ENCODE measurements around the gene DPCD. TPM values are rescaled to one million over a fixed set of nuclear protein-coding genes. Genes with fewer than 3 reads are reported as not detected.
"Not testable (repeated sequence)": the region's sequence is repeated elsewhere in the genome, so short reads cannot be mapped to it uniquely, and the experiment has no call there.

Gene DPCD
- total RNA-seq, 2 experiments from 2014 or later: 4.0 to 5.5 TPM

- no peak overlapping the region for H3K4me3 Mint-ChIP-seq
- DNase-seq (no peak), ATAC-seq (ENCODE audit: low read depth) (no peak)
- H3K9me3 Mint-ChIP-seq: no peaks in the 10 kb centered on the region
- POLR2A ChIA-PET: no interaction called here
- no peaks in the 10 kb centered on the region for H3K4me1 Mint-ChIP-seq
- peaks cover 4% of the 10 kb centered on the region for H3K36me3 Mint-ChIP-seq
- H3K27ac Mint-ChIP-seq: no peak overlapping the region
- H3K27me3 Mint-ChIP-seq: no peaks in the 10 kb centered on the region
Observed at GRCh38 chr10:101580486-101581399, 7.4 kb upstream of the DPCD start.

DNA sequence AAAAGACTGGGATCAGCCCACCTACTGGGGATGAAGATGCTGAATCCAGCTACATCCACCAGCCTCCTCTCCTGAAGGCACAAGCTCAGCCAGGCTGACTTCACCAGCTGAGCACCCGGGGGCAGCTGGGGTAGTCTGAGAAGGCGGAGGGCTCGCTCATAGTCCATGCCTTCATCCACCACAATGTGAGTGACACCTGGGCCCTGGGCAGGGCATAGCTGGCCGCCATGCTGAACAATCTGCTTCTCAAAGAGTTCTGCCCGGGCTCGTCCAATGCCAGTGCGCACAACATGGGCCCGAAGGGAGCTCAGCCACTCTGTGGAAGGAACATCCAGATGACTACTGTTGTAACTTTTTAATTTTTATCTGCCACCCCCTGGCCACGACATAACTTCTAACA is 2.3 kb upstream of the DPCD start:
- peak overlapping the region; percentile 11 for H3K4me3 Mint-ChIP-seq

GRCh38 chr10:101588879-101589278 is 758 bp downstream of the DPCD start:
- POLR2A ChIA-PET: no interaction called here
- peaks cover 4% of the 10 kb centered on the region for H3K36me3 Mint-ChIP-seq
- H3K4me1 Mint-ChIP-seq: peaks cover 8% of the 10 kb centered on the region
- H3K27me3 Mint-ChIP-seq: no peaks in the 10 kb centered on the region
- no peaks in the 10 kb centered on the region for H3K9me3 Mint-ChIP-seq
- peak overlapping the region; percentile 94 for H3K4me3 Mint-ChIP-seq
- H3K27ac Mint-ChIP-seq: no peak overlapping the region
- ATAC-seq (ENCODE audit: low read depth) (no peak), DNase-seq (no peak)

More for the DNA sequence above, 2.3 kb upstream of the DPCD start:
- H3K27ac Mint-ChIP-seq: no peak overlapping the region
- no peaks in the 10 kb centered on the region for H3K27me3 Mint-ChIP-seq
- H3K36me3 Mint-ChIP-seq: peaks cover 4% of the 10 kb centered on the region
- no peaks in the 10 kb centered on the region for H3K9me3 Mint-ChIP-seq
- DNase-seq (no peak), ATAC-seq (ENCODE audit: low read depth) (no peak)
- peaks cover 8% of the 10 kb centered on the region for H3K4me1 Mint-ChIP-seq
- POLR2A ChIA-PET: interaction anchor here (0.6 kb wide), 1 partner anchor 10 kb away, joined by 3 read pairs; no protein-coding TSS in a partner anchor

- H3K27ac Mint-ChIP-seq: not testable (repeated sequence)
Observed at GRCh38 chr10:101593331-101593730, 5.2 kb downstream of the DPCD start.

DNA sequence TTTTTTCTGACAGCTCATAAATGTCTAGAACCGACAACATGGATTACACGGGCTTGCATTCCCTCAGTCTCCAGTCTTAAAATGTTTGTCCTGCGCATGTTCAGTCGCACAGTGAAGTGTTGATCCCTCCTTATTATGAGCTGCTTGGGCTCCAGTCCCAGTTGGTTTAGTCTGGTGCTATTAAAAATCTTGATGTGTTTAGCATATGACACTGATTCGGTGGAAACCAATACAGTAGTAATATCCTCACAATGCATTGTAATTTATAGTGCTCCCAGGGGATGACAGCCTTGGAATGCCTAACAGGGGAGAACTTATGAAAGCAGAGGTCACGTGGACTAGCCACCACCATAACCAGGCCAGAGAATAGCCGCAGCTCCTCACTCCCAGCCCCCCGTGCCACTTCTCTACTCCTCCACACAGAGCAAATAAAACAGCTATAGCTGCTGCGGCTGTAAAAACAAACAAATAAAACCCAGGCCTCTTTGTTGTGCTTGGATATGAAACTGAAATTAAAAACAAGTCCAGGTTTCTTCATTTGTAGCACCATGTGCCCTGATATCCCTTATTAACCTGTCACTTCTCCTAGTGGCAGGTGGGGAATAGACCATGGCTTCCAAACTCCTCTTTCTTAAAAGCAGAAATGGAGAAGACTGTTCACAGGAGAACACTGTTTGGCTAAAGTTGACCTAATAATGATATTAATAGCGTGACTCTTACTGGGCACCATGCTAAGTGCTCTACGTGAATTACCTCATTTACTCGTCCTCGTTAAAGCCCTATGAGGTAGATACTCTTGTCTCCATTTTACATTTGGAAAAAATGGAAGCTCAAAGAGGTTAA is 7.7 kb downstream of the DPCD start:
- Mint-ChIP-seq H3K27me3 (no peaks in the 10 kb centered on the region), H3K9me3 (no peaks in the 10 kb centered on the region), H3K27ac (no peak overlapping the region), H3K36me3 (no peaks in the 10 kb centered on the region), H3K4me1 (no peaks in the 10 kb centered on the region), H3K4me3 (no peak overlapping the region)
- POLR2A ChIA-PET: no interaction called here
- DNase-seq (no peak), ATAC-seq (ENCODE audit: low read depth) (no peak)

More at GRCh38 chr10:101593331-101593730, 5.2 kb downstream of the DPCD start:
- DNase-seq; H3K27me3 Mint-ChIP-seq; H3K36me3 Mint-ChIP-seq; H3K4me1 Mint-ChIP-seq; ATAC-seq (ENCODE audit: low read depth); H3K9me3 Mint-ChIP-seq; POLR2A ChIA-PET; H3K4me3 Mint-ChIP-seq: not testable (repeated sequence)

- POLR2A ChIA-PET: no interaction called here
- no peaks in the 10 kb centered on the region for H3K27me3 Mint-ChIP-seq
- H3K9me3 Mint-ChIP-seq: no peaks in the 10 kb centered on the region
- no peaks in the 10 kb centered on the region for H3K4me1 Mint-ChIP-seq
- DNase-seq (no peak), ATAC-seq (ENCODE audit: low read depth) (no peak)
- H3K27ac Mint-ChIP-seq: no peak overlapping the region
- no peak overlapping the region for H3K4me3 Mint-ChIP-seq
- no peaks in the 10 kb centered on the region for H3K36me3 Mint-ChIP-seq
Observed at GRCh38 chr10:101597091-101597900, 9.2 kb downstream of the DPCD start.

DNA sequence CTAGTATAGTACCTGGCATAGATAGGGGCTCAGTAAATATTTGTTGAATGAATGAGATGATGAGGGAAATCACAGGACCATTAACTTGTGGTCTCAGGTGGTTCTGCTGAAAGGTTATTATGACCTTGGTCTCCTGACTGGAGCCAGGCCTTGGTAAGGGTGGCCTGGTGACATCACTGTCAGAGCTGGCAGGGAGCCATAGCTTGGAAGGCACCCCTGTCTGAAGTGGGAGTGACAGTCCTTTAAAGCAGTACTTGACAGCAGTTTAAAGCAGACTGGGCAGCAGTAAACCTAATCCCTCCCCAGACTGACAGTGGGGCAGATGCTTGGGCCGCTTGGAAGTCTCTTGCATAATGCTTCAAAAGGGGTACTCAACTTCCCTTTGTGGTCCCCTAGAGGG is 13.4 kb downstream of the DPCD start:
- no peak for ATAC-seq (ENCODE audit: low read depth)
- no peak for DNase-seq
- no peak overlapping the region for H3K4me3 Mint-ChIP-seq
- no peaks in the 10 kb centered on the region for H3K4me1 Mint-ChIP-seq
- no peaks in the 10 kb centered on the region for H3K27me3 Mint-ChIP-seq
- H3K36me3 Mint-ChIP-seq: peaks cover 3% of the 10 kb centered on the region
- POLR2A ChIA-PET: no interaction called here
- H3K27ac Mint-ChIP-seq: no peak overlapping the region
- no peaks in the 10 kb centered on the region for H3K9me3 Mint-ChIP-seq

DNA sequence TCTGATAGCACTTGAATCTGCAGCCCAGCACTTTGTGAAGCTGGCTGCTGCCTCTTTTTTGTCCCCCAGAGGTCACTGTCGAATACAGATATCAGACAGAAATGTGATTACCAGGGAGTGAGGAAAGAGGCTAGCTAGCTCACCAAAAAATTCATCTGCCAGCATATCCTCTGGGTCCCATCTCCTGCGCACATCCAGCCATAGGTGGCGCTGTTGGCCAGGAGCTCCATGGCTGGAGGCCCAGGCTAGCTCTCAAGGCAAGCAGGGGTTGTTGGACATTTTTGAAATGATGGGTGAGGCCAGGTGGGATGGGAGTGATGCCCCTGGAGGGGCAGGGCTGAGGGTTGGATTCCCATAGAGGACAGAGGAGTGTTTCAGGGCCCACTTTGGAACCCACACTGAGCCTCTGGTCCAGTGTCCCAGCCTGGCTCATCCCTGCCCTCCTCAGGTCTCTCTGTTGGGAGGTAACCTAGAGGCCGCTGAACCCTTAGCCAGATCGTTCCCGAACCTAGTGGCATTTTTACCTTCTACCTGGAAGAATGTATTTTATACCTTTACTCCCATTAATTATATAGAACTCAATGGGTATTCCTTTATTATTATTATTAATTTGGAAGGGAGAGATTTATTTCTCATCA is 14.8 kb downstream of the DPCD start:
- ATAC-seq (ENCODE audit: low read depth) (peak; percentile 94), DNase-seq (peak; percentile 83)
- POLR2A ChIA-PET: interaction anchor here (0.7 to 1.5 kb wide), 3 partner anchors 15 to 181 kb away, joined by 3 to 5 read pairs (median 5); partner anchors contain the start of genes DPCD, NPM3 and POLL
- H3K4me1 Mint-ChIP-seq: no peaks in the 10 kb centered on the region
- H3K27ac Mint-ChIP-seq: no peak overlapping the region
- no peaks in the 10 kb centered on the region for H3K9me3 Mint-ChIP-seq
- peaks cover 3% of the 10 kb centered on the region for H3K36me3 Mint-ChIP-seq
- H3K4me3 Mint-ChIP-seq: no peak overlapping the region
- no peaks in the 10 kb centered on the region for H3K27me3 Mint-ChIP-seq

DNA sequence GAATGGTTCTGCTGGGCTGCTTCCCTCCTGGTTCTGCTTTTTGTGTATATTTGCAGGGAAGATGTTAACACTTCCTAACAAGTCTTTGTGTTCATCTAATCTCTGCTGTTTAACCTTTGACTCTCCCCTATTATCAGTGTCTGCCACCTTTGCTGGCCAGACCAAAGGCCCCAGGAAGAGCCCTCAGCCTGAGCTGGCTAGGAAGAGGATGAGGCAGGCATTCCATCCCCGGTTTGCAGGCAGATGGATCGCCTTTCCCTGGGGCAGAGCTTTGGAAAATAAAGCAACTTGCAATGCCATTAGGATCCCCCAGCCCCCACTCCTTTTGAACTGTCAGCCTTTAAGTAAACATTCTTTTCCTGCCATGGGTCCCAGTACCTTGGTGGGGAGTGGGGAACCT is 19.0 kb downstream of the DPCD start:
- ATAC-seq (ENCODE audit: low read depth): no peak
- DNase-seq: no peak
- peaks cover 6% of the 10 kb centered on the region for H3K36me3 Mint-ChIP-seq
- H3K4me1 Mint-ChIP-seq: peaks cover 6% of the 10 kb centered on the region
- H3K27me3 Mint-ChIP-seq: no peaks in the 10 kb centered on the region
- no peak overlapping the region for H3K27ac Mint-ChIP-seq
- POLR2A ChIA-PET: no interaction called here
- no peak overlapping the region for H3K4me3 Mint-ChIP-seq
- no peaks in the 10 kb centered on the region for H3K9me3 Mint-ChIP-seq

DNA sequence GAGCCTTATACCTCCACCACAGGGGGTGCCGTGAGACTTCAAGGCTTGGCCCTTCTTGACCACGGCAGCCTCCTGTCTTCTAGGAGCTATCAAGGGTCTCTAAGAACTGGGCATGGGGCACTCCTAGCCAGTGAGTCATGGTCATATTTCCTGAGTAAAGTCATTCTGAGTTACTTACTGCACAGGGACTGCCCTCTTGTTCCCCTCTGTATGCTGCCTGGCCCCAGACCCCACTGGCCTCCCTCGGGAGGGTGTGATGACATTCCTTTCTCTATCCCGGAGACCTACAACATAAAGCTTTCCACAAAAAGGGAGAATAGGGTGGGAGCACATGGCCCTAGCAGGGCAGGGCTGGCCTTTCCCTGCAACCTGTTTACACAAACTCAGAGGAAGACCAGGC is 21.4 kb downstream of the DPCD start:
- Mint-ChIP-seq H3K4me1 (peaks cover 6% of the 10 kb centered on the region), H3K27me3 (no peaks in the 10 kb centered on the region), H3K9me3 (no peaks in the 10 kb centered on the region), H3K36me3 (peaks cover 5% of the 10 kb centered on the region), H3K4me3 (no peak overlapping the region), H3K27ac (no peak overlapping the region)
- peak; percentile 17 for DNase-seq
- POLR2A ChIA-PET: interaction anchor here (0.5 kb wide), 1 partner anchor 180 kb away, joined by 3 read pairs; no protein-coding TSS in a partner anchor
- no peak for ATAC-seq (ENCODE audit: low read depth)

DNA sequence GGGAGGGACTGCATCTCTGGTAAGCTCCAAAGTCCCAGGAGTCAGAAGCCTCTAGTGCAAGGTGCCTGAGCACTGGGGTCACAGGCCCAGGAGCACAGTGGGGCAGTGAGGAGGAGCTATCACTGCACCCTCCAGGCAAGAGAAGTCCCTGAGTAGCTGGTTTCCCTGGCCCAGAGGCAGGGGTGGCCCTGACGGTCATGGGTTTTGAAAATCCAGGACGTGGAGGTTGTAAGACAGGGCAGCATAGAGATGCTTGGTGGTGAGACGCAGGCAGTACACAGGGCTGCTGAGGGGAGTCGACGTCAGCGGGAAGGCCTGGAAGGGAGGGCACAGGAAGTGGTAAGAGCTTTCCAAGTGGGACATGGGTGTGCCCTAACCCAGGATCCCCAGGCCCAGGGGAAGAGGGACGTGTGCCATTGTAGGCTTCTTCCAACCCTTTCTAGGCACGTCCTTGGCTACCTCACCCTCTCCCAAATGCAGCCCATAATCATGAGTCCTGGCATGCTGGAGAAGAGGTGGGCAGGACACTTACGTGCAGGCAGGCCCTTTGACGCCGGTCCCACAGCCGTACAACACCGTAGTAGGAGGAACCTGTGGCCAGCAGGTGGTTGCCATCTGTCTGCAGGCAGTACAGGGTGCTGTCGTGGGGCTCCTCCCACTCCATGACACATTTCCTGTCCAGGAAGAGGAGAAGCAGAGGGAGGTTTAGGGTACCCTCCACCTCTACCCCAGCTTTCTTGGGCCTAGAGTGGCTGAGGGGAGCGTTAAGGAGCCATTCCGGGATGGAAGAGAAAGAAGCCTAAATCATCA is 23.2 kb downstream of the DPCD start:
- Mint-ChIP-seq H3K27me3 (no peaks in the 10 kb centered on the region), H3K9me3 (no peaks in the 10 kb centered on the region), H3K36me3 (peaks cover 5% of the 10 kb centered on the region), H3K4me1 (peaks cover 6% of the 10 kb centered on the region), H3K27ac (peak overlapping the region; percentile 82), H3K4me3 (no peak overlapping the region)
- DNase-seq (peak; percentile 32), ATAC-seq (ENCODE audit: low read depth) (peak; percentile 63)
- POLR2A ChIA-PET: no interaction called here

GRCh38 chr10:101612086-101612485 is 24.0 kb downstream of the DPCD start:
- H3K4me3 Mint-ChIP-seq: no peak overlapping the region
- no peak for ATAC-seq (ENCODE audit: low read depth)
- H3K9me3 Mint-ChIP-seq: no peaks in the 10 kb centered on the region
- POLR2A ChIA-PET: no interaction called here
- no peak overlapping the region for H3K27ac Mint-ChIP-seq
- peaks cover 3% of the 10 kb centered on the region for H3K36me3 Mint-ChIP-seq
- H3K4me1 Mint-ChIP-seq: peaks cover 6% of the 10 kb centered on the region
- DNase-seq: peak; percentile 27
- H3K27me3 Mint-ChIP-seq: no peaks in the 10 kb centered on the region

All from activated naive CD8-positive, alpha-beta T cell treated with anti-CD3 and anti-CD28 coated beads, Interleukin-2, amount 10 ng/mL, durations not matched to agents 7 days and 5 days (primary cell).